Activated naive CD4-positive, alpha-beta T cell treated with anti-CD3 and anti-CD28 coated beads, Interleukin-2, amount 10 ng/mL, durations not matched to agents 7 days and 5 days (primary cell): ENCODE data around the gene PCDH15.

Experiments used
- CTCF ChIA-PET: fragments of 350-600 bp; sonication (Branson Sonifier 250); formaldehyde crosslinking; loops from one replicate; lab custom pipeline; 2021; ENCODE audit warnings: antibody characterized with exemption; lab: Charles Lee
- DNase-seq: peaks from one replicate; pipeline ENCODE4 v3.0.0-alpha.2; 2020
- H3K27ac Mint-ChIP-seq: one replicate; pipeline ENCODE4 v1.8.0; 2021; ENCODE audit warnings: mild to moderate bottlenecking, moderate library complexity, mixed read lengths
- H3K27me3 Mint-ChIP-seq: one replicate; pipeline ENCODE4 v1.8.0; 2021; ENCODE audit warnings: mild to moderate bottlenecking, mixed read lengths
- H3K36me3 Mint-ChIP-seq: one replicate; pipeline ENCODE4 v1.8.0; 2021; ENCODE audit warnings: mixed read lengths
- H3K4me1 Mint-ChIP-seq: one replicate; pipeline ENCODE4 v1.8.0; 2021; ENCODE audit warnings: mixed read lengths
- H3K4me3 Mint-ChIP-seq: one replicate; pipeline ENCODE4 v1.8.0; 2021; ENCODE audit warnings: mild to moderate bottlenecking, moderate library complexity, mixed read lengths
- H3K9me3 Mint-ChIP-seq: one replicate; pipeline ENCODE4 v1.8.0; 2021; ENCODE audit warnings: mixed read lengths

PCDH15 gene

DNA sequence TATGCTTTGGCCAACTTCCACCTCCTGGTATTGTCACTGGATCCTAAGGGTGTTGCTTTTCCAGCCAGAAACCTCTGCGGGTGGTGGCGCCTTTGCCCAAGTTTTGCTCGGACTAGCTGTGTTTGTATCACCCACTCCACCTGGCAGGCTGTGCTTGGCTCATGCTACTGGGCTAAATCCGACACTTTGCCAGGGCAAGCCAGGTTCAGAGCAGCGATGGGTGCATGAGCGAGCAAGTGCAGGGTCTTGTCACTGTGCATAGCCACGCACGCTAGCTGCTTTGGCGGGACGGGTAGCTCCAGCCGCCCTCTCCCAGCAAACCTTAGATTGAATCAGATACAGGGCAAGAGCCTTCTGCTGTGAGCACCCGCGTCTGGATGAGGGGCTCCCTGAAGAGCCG, 737.5 kb downstream of the PCDH15 start:
- H3K27me3 Mint-ChIP-seq = no peaks in the 10 kb centered on the region
- H3K36me3 Mint-ChIP-seq = no peaks in the 10 kb centered on the region
- H3K27ac Mint-ChIP-seq = no peak overlapping the region
- H3K4me3 Mint-ChIP-seq = no peak overlapping the region
- peaks cover 10% of the 10 kb centered on the region for H3K9me3 Mint-ChIP-seq
- no peaks in the 10 kb centered on the region for H3K4me1 Mint-ChIP-seq
- CTCF ChIA-PET = no interaction called here
- DNase-seq = no peak

- CTCF ChIA-PET = no interaction called here
- no peak for DNase-seq
- H3K36me3 Mint-ChIP-seq = no peaks in the 10 kb centered on the region
- no peaks in the 10 kb centered on the region for H3K4me1 Mint-ChIP-seq
- H3K27ac Mint-ChIP-seq = no peak overlapping the region
- H3K9me3 Mint-ChIP-seq = peaks cover 17% of the 10 kb centered on the region
- no peaks in the 10 kb centered on the region for H3K27me3 Mint-ChIP-seq
- H3K4me3 Mint-ChIP-seq = no peak overlapping the region
These were observed 740.5 kb downstream of the PCDH15 start for GRCh38 chr10:54060572-54060971.

GRCh38 chr10:54057357-54057756, 743.7 kb downstream of the PCDH15 start:
- Mint-ChIP-seq H3K36me3 (no peaks in the 10 kb centered on the region), H3K4me3 (no peak overlapping the region), H3K27ac (no peak overlapping the region), H3K27me3 (no peaks in the 10 kb centered on the region), H3K9me3 (peaks cover 16% of the 10 kb centered on the region), H3K4me1 (no peaks in the 10 kb centered on the region)
- CTCF ChIA-PET = no interaction called here
- no peak for DNase-seq

DNA sequence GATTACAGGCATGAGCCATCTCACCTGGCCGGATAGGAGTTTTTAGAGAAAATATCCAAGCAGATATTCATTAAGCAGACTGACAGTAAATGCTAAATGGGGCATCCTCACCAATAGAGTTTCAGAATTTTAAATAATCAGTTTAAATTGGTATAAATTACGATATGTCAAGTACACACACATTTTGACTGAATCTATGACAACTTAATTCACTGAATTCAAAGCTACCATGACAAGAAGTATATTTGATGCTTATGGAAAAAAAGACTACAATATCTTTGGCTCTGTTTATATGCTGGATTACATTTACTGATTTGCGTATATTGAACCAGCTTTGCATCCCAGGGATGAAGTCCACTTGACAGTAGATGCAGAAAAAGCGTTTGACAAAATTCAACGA, 774.7 kb downstream of the PCDH15 start:
- Mint-ChIP-seq H3K36me3 (no peaks in the 10 kb centered on the region), H3K27ac (no peak overlapping the region), H3K27me3 (no peaks in the 10 kb centered on the region), H3K4me1 (no peaks in the 10 kb centered on the region), H3K9me3 (peaks cover 2% of the 10 kb centered on the region), H3K4me3 (no peak overlapping the region)
- CTCF ChIA-PET = no interaction called here
- no peak for DNase-seq

- Mint-ChIP-seq H3K36me3 (no peaks in the 10 kb centered on the region), H3K27me3 (no peaks in the 10 kb centered on the region), H3K27ac (no peak overlapping the region), H3K4me1 (no peaks in the 10 kb centered on the region), H3K4me3 (no peak overlapping the region), H3K9me3 (peaks cover 14% of the 10 kb centered on the region)
- CTCF ChIA-PET = no interaction called here
- no peak for DNase-seq
These were observed 789.9 kb downstream of the PCDH15 start for GRCh38 chr10:54011117-54011516.

DNA sequence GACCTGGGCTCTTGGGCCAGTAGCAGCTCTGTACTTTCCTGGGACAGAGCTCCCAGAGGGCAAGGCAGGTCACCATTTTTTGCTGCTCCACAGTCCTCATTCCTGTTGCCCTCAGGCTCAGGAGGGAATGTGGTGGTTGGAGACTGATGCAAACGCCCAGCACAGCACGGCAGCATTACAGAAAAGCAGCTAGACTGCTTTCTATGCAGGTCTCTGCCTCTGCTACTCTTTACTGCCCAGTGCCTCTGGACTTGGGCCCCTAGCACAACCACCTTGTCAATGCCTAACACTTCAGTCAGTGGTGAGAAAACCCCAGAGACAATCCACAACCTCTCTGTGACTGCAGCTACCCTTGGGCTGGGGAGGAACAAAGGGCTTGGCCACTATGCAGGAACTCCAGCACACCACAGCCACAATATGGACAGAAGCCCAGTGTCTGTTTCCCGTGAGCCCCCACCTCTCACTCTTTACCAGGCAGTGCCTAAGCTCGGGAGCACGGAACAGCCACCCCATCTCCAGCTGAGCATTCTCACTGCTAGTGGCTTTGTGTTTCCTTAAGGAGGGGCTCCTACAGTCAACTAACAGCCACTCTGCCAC, 790.6 kb downstream of the PCDH15 start:
- Mint-ChIP-seq H3K36me3 (no peaks in the 10 kb centered on the region), H3K27me3 (no peaks in the 10 kb centered on the region), H3K9me3 (peaks cover 15% of the 10 kb centered on the region), H3K27ac (no peak overlapping the region), H3K4me1 (no peaks in the 10 kb centered on the region), H3K4me3 (no peak overlapping the region)
- CTCF ChIA-PET = no interaction called here
- no peak for DNase-seq

DNA sequence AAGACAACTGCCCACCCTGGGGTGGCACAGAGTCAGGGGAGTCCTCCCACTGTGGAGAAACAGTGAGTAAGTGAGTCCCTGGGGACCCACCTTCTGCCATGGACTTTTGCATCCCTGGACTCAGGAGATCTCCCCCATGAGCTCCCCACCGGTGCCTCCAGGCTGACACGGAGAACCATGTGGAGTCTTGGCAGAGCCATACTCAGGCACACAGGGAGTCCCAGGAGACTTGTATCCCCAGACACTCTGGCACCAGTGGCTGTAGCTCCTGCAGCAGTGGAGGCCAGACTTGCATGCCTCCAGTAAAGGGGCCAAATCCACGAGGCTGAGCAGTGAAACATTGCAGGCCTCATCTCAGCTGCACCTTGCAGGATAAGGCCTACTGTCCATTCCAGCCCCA, 791.4 kb downstream of the PCDH15 start:
- no peak overlapping the region for H3K27ac Mint-ChIP-seq
- no peaks in the 10 kb centered on the region for H3K27me3 Mint-ChIP-seq
- H3K9me3 Mint-ChIP-seq = peaks cover 15% of the 10 kb centered on the region
- no peak overlapping the region for H3K4me3 Mint-ChIP-seq
- H3K4me1 Mint-ChIP-seq = no peaks in the 10 kb centered on the region
- no peaks in the 10 kb centered on the region for H3K36me3 Mint-ChIP-seq
- no peak for DNase-seq
- CTCF ChIA-PET = no interaction called here

DNA sequence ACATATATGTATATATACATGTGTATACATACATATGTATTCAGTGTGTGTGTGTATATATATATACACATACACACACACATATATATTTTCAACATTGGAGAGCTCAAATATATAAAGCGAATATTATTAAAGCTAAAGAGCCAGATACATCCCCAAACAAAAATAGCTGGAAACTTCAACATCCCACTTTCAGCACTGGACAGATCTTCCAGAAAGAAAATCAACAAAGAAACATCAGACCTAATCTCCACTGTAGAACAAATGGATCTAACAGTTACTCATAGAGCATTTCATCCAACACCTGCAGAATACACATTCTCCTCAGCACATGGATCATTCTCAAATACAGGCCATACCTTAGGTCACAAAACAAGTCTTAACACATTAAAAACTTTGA, 799.0 kb downstream of the PCDH15 start:
- Mint-ChIP-seq H3K4me3 (no peak overlapping the region), H3K27me3 (no peaks in the 10 kb centered on the region), H3K36me3 (no peaks in the 10 kb centered on the region), H3K4me1 (no peaks in the 10 kb centered on the region), H3K27ac (no peak overlapping the region), H3K9me3 (peaks cover 8% of the 10 kb centered on the region)
- CTCF ChIA-PET = no interaction called here
- no peak for DNase-seq

DNA sequence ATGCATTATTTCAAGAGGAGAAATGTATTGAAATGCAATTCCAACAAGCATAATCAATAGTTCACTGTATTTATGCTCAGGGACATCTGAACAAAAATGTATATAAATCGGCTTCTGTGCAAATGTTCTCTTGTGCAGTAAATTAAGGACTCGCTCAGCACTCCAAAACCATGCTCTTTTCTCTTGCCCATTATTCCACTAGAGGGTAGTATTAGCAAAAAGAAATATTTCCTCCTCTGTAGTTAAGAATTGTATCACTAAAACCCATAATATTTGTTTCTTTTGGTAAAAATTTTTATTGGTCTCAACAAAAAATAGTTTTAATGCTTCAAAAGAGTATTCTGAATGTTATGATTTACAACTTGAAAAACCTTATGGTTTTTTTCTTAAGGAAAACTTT, 803.1 kb downstream of the PCDH15 start:
- Mint-ChIP-seq H3K36me3 (no peaks in the 10 kb centered on the region), H3K4me1 (no peaks in the 10 kb centered on the region), H3K4me3 (no peak overlapping the region), H3K27me3 (no peaks in the 10 kb centered on the region), H3K27ac (no peak overlapping the region), H3K9me3 (peaks cover 1% of the 10 kb centered on the region)
- DNase-seq = no peak
- CTCF ChIA-PET = no interaction called here

- H3K27me3 Mint-ChIP-seq = no peaks in the 10 kb centered on the region
- no peak overlapping the region for H3K4me3 Mint-ChIP-seq
- no peaks in the 10 kb centered on the region for H3K4me1 Mint-ChIP-seq
- H3K36me3 Mint-ChIP-seq = no peaks in the 10 kb centered on the region
- H3K9me3 Mint-ChIP-seq = peaks cover 3% of the 10 kb centered on the region
- no peak for DNase-seq
- CTCF ChIA-PET = no interaction called here
- H3K27ac Mint-ChIP-seq = no peak overlapping the region
These were observed 810.2 kb downstream of the PCDH15 start for GRCh38 chr10:53990799-53991238.

- Mint-ChIP-seq H3K4me1 (no peaks in the 10 kb centered on the region), H3K36me3 (no peaks in the 10 kb centered on the region), H3K27me3 (no peaks in the 10 kb centered on the region), H3K9me3 (peaks cover 13% of the 10 kb centered on the region), H3K4me3 (no peak overlapping the region), H3K27ac (no peak overlapping the region)
- no peak for DNase-seq
- CTCF ChIA-PET = no interaction called here
These were observed 817.6 kb downstream of the PCDH15 start for GRCh38 chr10:53983431-53983830.

- H3K4me1 Mint-ChIP-seq = no peaks in the 10 kb centered on the region
- DNase-seq = no peak
- CTCF ChIA-PET = no interaction called here
- H3K36me3 Mint-ChIP-seq = no peaks in the 10 kb centered on the region
- H3K9me3 Mint-ChIP-seq = peaks cover 22% of the 10 kb centered on the region
- H3K27me3 Mint-ChIP-seq = no peaks in the 10 kb centered on the region
- H3K27ac Mint-ChIP-seq = no peak overlapping the region
- no peak overlapping the region for H3K4me3 Mint-ChIP-seq
These were observed 820.8 kb downstream of the PCDH15 start for GRCh38 chr10:53980210-53980609.

- Mint-ChIP-seq H3K27me3 (no peaks in the 10 kb centered on the region), H3K4me1 (no peaks in the 10 kb centered on the region), H3K36me3 (no peaks in the 10 kb centered on the region), H3K4me3 (no peak overlapping the region), H3K27ac (no peak overlapping the region), H3K9me3 (peaks cover 23% of the 10 kb centered on the region)
- CTCF ChIA-PET = no interaction called here
- DNase-seq = no peak
These were observed 822.7 kb downstream of the PCDH15 start for GRCh38 chr10:53978301-53978700.

GRCh38 chr10:53977267-53977666, 823.8 kb downstream of the PCDH15 start:
- Mint-ChIP-seq H3K4me1 (no peaks in the 10 kb centered on the region), H3K9me3 (peaks cover 23% of the 10 kb centered on the region), H3K27me3 (no peaks in the 10 kb centered on the region), H3K36me3 (no peaks in the 10 kb centered on the region), H3K4me3 (no peak overlapping the region), H3K27ac (no peak overlapping the region)
- no peak for DNase-seq
- CTCF ChIA-PET = no interaction called here

DNA sequence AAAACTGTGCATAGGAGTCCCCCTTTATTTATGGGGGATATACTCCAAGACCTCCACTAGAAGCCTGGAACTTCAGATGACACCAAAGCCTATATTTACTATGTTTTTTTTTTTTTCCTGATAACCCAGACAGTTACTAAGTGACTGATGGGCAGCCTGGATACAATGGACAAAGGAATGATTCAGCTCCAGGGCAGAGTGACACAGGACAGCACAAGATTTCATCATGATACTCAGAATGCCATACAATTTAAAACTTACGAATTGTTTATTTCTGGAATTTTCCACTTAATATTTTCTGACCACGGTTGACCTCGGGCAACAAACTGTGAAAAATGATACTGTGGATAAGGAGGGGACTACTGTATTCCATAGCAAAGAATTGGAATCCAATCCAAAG, 843.6 kb downstream of the PCDH15 start:
- Mint-ChIP-seq H3K9me3 (peaks cover 2% of the 10 kb centered on the region), H3K27ac (no peak overlapping the region), H3K4me1 (no peaks in the 10 kb centered on the region), H3K36me3 (no peaks in the 10 kb centered on the region), H3K27me3 (no peaks in the 10 kb centered on the region), H3K4me3 (no peak overlapping the region)
- no peak for DNase-seq
- CTCF ChIA-PET = no interaction called here

GRCh38 chr10:53955091-53955490, 845.9 kb downstream of the PCDH15 start:
- no peak overlapping the region for H3K27ac Mint-ChIP-seq
- CTCF ChIA-PET = no interaction called here

More at GRCh38 chr10:53955091-53955490, 845.9 kb downstream of the PCDH15 start:
- Mint-ChIP-seq H3K4me3 (no peak overlapping the region), H3K9me3 (peaks cover 8% of the 10 kb centered on the region), H3K4me1 (no peaks in the 10 kb centered on the region), H3K36me3 (no peaks in the 10 kb centered on the region), H3K27me3 (no peaks in the 10 kb centered on the region)
- DNase-seq = no peak
